Measurements from ENCODE around the gene ATP6V0A4. TPM values are rescaled to one million over a fixed set of nuclear protein-coding genes. Genes with fewer than 3 reads are reported as not detected.

The ATP6V0A4 gene
- total RNA-seq, 8 experiments from 2014 or later = 0.13 to 0.43 (median 0.25) TPM; not detected in 4

DNA sequence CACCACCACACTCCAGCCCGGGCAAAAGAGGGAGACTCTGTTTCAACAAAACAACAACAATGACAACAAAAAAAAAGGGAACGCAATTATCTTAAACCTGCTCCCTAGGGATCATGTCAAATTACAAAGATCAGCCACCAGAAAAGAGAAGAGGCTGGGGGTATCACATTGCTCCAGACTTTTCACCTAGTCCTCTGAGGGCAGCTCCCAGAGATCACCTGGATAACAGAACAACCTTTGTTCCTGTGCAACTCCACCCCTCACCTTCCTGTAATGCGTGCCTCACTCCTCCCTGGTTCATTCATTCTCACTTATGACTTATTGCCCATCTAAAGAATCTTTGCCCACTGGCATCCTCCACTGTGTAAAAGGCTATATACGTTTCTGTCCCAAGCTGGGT, 128.6 kb downstream of the ATP6V0A4 start:
- in situ Hi-C loops (cut with MboI; ENCODE audit: low pct_unique_long_range_greater_than_20kb in 2 of 9, low sequenced_read_pairs in 9 of 9, unreplicated experiment in 9 of 9) = no loop called here
- Histone ChIP-seq H3K4me1 (replicated peaks in 1 of 2) (no peaks in the 10 kb centered on the region), H3K27ac (no peak overlapping the region), H3K4me3 (no peak overlapping the region)
- no peak for ATAC-seq (replicated peaks in 6 of 8)
- 0 to 93% (median 41%) methylated on average over 1 to 4 of the region's 4 CpGs; no CpG with 5 or more reads in 2 of the 10 experiments for WGBS, 10 experiments

DNA sequence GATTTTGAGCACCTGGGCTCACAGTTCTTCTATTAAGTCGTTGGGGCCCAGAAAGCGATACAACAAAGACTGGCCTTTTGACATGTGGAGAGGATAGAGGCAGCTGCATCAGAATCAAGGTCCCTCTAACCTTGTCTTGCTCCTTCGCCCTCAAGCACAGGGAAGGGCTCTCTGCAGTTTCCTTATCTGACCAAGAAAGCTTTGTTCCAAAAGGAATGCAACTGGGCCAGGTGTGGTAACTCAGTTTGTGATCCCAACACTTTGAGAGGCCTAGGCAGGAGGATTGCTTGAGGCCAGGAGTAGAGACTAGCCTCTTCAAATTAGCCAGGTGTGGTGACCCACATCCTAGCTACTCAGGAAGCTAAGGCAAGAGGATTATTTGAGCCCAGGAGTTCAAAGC, 129.1 kb downstream of the ATP6V0A4 start:
- Histone ChIP-seq H3K4me1 (replicated peaks in 1 of 2) (no peaks in the 10 kb centered on the region), H3K27ac (no peak overlapping the region), H3K4me3 (no peak overlapping the region)
- WGBS, 10 experiments = 0 to 93% (median 50%) methylated on average over 1 to 3 of the region's 3 CpGs; no CpG with 5 or more reads in 3 of the 10 experiments
- in situ Hi-C loops (cut with MboI; ENCODE audit: low pct_unique_long_range_greater_than_20kb in 2 of 9, low sequenced_read_pairs in 9 of 9, unreplicated experiment in 9 of 9) = no loop called here
- ATAC-seq (replicated peaks in 6 of 8) = no peak

DNA sequence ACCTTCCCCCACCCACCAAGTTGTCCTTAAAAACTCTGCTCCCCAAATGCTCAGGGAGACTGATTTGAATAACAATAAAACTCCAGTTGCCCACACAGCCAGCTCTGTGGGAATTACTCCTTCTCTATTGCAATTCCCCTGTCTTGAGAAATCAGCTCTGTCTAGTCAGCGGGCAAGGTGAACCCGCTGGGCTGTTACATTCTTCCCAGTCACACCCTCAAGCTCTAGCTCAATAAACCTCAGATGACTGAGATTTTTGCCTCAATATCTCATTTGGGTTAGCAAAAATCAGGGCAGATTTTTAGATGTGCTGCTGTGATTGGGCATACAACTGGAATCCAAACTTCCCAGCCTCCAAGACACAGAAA, 129.8 kb downstream of the ATP6V0A4 start:
- no peak overlapping the region for H3K4me3 ChIP-seq
- 30 to 92% methylated on average over 2 of the region's 2 CpGs; no CpG with 5 or more reads in 8 of the 10 experiments for WGBS, 10 experiments
- in situ Hi-C loops (cut with MboI; ENCODE audit: low pct_unique_long_range_greater_than_20kb in 2 of 9, low sequenced_read_pairs in 9 of 9, unreplicated experiment in 9 of 9) = no loop called here
- H3K4me1 ChIP-seq (replicated peaks in 1 of 2) = no peaks in the 10 kb centered on the region
- no peak overlapping the region for H3K27ac ChIP-seq
- no peak for ATAC-seq (replicated peaks in 6 of 8)

DNA sequence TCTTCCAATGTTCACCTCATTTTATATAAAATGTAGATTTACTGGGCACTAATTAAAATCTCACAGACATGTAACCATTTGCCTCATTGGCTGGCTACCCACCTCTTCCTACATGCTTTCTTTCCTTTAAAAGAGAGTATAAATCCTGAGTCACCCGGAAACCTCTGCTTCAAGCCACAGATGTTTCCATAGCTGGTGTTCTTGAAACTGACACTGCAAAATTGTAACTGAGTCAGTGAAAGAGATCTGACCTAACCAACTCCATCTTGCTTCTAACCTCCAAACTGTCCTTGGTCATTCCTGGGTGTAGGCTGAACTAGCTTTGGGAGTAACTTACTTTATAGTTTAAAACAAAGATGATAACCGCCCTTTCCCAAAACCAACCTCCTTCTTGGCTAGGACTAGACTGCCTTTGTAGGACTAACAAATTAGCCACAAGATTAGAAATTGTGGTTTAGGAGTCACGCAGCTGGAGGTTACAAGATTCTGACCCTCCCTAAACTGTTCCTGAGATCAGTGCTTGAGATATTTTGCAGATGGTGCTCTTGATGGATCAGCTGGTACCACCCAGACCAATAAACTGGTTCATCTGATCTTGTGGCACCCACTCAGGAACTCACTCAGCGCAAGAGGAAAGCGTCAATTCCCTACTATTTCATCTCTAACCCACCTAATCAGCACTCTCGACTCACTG, 130.3 kb downstream of the ATP6V0A4 start:
- Histone ChIP-seq H3K27ac (no peak overlapping the region), H3K4me1 (replicated peaks in 1 of 2) (no peaks in the 10 kb centered on the region), H3K4me3 (no peak overlapping the region)
- in situ Hi-C loops (cut with MboI; ENCODE audit: low pct_unique_long_range_greater_than_20kb in 2 of 9, low sequenced_read_pairs in 9 of 9, unreplicated experiment in 9 of 9) = no loop called here
- no peak for ATAC-seq (replicated peaks in 6 of 8)
- WGBS, 10 experiments = 8 to 92% (median 43%) methylated on average over 2 to 6 of the region's 6 CpGs; no CpG with 5 or more reads in 2 of the 10 experiments

DNA sequence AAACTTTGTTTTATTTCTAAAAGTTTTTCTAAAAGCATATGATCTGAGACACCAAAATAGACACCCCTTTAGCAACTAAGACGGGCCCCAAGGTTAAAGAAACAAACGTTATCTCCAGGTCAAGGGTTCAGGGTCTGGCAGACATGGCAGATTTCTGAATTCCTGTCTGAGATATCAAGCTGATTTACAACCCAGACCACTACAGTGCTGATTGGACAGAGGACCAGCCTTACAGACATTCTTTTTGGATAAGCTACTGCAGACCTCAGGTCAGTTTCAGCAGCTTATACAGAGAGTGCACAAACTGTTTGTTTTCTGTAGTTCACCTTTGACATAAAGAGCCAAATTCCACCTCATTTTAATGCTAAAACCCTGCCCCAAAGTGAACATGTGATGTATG, 131.6 kb downstream of the ATP6V0A4 start:
- no peak overlapping the region for H3K27ac ChIP-seq
- H3K4me3 ChIP-seq = no peak overlapping the region
- no peak for ATAC-seq (replicated peaks in 6 of 8)
- no peaks in the 10 kb centered on the region for H3K4me1 ChIP-seq (replicated peaks in 1 of 2)
- in situ Hi-C loops (cut with MboI; ENCODE audit: low pct_unique_long_range_greater_than_20kb in 2 of 9, low sequenced_read_pairs in 9 of 9, unreplicated experiment in 9 of 9) = no loop called here
- 0 to 31% (median 13%) methylated on average over 1 to 2 of the region's 2 CpGs; no CpG with 5 or more reads in 4 of the 10 experiments for WGBS, 10 experiments

DNA sequence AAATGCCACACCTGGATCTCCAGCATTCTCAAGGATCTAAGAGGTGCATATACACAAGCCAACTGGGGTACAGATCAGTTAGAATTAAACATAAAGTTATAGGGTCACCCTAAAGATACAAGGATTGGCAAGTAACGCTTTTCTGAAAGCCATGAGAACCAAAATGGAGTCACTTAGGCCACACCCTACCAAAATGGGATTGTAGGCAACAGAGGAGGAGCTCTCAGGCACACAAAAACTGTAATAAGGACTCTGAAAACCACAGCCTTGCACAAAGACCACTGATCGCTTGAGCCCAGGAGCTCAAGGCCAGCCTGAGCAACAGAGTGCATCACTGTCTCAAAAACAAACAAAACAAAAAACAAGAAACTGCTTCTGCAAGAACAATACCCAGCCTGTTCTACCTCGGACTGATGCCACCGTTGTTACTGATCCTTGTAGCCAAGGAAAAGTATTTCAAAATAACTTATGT, 132.3 kb downstream of the ATP6V0A4 start:
- H3K4me1 ChIP-seq (replicated peaks in 1 of 2) = no peaks in the 10 kb centered on the region
- no peak overlapping the region for H3K27ac ChIP-seq
- no peak overlapping the region for H3K4me3 ChIP-seq
- 0 to 100% (median 75%) methylated on average over 1 to 4 of the region's 4 CpGs for WGBS, 10 experiments
- ATAC-seq (replicated peaks in 6 of 8) = no peak
- in situ Hi-C loops (cut with MboI; ENCODE audit: low pct_unique_long_range_greater_than_20kb in 2 of 9, low sequenced_read_pairs in 9 of 9, unreplicated experiment in 9 of 9) = no loop called here

DNA sequence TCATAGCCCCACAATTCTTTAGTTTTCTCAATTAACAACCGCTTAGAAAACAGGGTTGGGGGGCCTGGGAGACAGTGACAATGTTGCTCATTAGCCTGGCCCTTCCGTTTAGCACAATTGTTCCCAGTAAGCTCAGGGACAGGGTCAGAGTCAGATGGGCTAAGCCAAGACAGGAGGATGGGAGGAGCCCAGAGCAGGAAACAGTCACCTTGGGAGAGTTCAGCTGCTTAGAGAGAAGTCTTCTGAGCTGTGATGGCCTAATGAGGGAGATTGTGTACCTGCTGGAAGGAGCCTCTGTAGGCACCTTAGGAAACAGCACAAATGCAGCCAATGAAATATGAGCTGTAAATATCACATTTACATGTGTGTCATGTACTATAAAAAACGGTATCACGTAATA, 132.7 kb downstream of the ATP6V0A4 start:
- no peaks in the 10 kb centered on the region for H3K4me1 ChIP-seq (replicated peaks in 1 of 2)
- WGBS, 10 experiments = 0 to 90% (median 62%) methylated on average over 1 to 2 of the region's 4 CpGs; no CpG with 5 or more reads in 6 of the 10 experiments
- H3K27ac ChIP-seq = no peak overlapping the region
- ATAC-seq (replicated peaks in 6 of 8) = no peak
- in situ Hi-C loops (cut with MboI; ENCODE audit: low pct_unique_long_range_greater_than_20kb in 2 of 9, low sequenced_read_pairs in 9 of 9, unreplicated experiment in 9 of 9) = no loop called here
- no peak overlapping the region for H3K4me3 ChIP-seq

DNA sequence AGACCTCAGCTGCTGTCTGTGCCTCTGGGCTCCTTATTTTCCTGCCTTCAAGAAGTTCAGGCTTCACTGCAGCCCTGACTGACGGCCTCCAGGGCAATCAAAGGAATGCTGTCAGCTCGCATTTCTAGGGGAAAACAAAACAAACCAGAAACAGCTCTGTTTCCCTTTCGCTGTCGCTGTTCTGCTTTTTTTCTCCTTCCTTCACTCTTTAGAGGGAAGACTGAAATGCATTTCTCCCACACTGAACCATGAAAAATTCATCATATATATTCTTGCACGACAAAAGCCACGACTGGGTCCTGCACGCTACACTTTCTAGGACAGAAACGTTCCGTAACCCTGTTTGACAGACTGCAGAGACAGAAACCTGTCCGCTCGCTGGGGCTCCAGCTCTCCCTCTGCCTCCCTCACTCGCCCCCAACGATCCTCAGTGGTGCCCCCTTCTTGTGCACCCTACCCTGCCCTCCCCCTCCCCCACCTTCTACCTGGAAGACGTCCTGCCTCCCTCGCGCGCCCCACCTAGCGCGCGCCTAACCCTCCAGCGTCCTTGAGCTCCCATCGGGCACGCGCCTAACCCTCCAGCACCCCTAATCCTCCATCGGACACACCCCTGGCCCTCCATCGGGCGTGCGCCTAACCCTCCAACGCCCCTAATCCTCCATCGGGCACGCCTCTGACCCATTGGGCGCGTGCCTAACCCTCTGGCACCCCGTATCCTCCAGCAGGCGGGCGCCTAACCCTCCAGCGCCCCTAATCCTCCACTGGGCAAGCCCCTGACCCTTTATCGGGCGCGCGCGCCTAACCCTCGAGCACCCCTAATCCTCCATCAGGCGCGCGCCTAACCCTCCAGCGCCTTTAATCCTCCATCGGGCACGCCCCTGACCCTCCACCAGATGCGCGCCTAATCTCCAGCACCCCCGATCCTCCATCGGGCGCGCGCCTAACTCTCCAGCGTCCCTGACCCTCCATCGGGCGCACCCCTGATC, 134.0 kb downstream of the ATP6V0A4 start:
- in situ Hi-C loops (cut with MboI; ENCODE audit: low pct_unique_long_range_greater_than_20kb in 2 of 9, low sequenced_read_pairs in 9 of 9, unreplicated experiment in 9 of 9) = no loop called here
- Histone ChIP-seq H3K4me3 (peak overlapping the region; percentile 3 to 34 (median 24)), H3K27ac (no peak overlapping the region), H3K4me1 (replicated peaks in 1 of 2) (no peaks in the 10 kb centered on the region)
- WGBS, 10 experiments = 0 to 71% (median 8%) methylated on average over 1 to 9 of the region's 59 CpGs; no CpG with 5 or more reads in 1 of the 10 experiments
- ATAC-seq (replicated peaks in 6 of 8) = peak in 7 of 8 experiments; percentile 31 to 65 (median 56)

DNA sequence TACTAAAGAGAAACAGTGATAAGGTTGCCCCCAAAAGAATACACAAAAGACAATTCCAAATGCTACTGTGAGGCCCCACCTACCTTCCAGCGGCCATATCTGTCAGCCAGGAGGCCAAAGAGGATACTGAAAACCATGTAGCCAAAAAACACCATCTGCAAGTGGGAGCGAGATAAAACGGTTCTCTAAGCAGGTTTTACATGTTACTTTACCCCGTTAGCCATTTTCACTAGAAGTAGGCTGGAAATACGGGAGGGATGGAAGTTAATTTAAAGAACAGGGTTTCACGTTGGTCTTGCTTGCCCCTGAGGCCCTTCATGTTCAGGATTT, 135.0 kb downstream of the ATP6V0A4 start:
- 0 to 89% (median 80%) methylated on average over 1 to 4 of the region's 6 CpGs; no CpG with 5 or more reads in 4 of the 10 experiments for WGBS, 10 experiments
- Histone ChIP-seq H3K4me3 (no peak overlapping the region), H3K4me1 (replicated peaks in 1 of 2) (no peaks in the 10 kb centered on the region), H3K27ac (no peak overlapping the region)
- no peak for ATAC-seq (replicated peaks in 6 of 8)
- in situ Hi-C loops (cut with MboI; ENCODE audit: low pct_unique_long_range_greater_than_20kb in 2 of 9, low sequenced_read_pairs in 9 of 9, unreplicated experiment in 9 of 9) = no loop called here

DNA sequence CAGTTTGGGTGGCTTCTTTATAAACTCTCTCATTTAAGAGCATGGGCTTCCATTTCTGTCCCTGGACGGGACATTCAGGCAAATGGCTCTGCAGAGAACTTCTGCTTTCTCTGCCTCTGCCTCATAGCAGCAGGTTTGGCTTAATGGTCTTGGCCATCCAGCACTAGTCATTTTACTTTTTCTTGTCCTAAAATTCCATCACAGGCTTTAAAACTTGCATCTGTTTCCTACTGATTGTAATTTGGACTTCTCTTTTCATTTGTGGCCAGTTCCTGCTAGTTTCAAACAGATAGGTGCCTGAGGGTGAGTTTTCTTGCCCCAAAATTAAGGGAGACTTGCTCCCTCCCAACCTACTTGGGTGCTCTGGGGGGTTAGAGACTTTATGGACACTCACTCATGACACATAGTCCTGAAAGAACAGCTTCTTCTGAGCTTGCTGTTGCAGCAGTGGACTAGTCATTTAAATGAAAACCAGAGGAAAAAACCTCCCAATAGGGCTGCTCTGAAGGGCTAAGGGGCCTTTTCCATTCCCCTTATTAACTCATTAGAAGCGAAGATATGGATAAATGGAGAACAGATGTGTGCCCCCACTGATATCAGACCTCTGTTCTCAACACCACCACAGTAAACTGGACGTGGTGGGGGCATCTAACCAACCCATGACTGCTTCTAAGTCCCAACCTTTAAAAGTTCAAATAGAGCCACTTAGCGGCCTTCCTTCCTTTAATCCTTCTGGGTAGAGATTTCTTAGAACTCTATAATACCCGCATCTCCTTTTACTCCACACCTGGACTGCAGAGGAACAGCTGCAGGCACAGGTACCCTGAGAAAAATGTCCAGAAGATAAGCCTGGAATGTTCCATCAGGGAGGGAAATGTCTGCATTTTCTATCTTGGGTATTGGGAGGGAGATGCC, 135.7 kb downstream of the ATP6V0A4 start:
- Histone ChIP-seq H3K27ac (no peak overlapping the region), H3K4me3 (no peak overlapping the region), H3K4me1 (replicated peaks in 1 of 2) (no peaks in the 10 kb centered on the region)
- WGBS, 10 experiments = 0 to 100% (median 85%) methylated on average over 1 to 4 of the region's 5 CpGs
- ATAC-seq (replicated peaks in 6 of 8) = no peak
- in situ Hi-C loops (cut with MboI; ENCODE audit: low pct_unique_long_range_greater_than_20kb in 2 of 9, low sequenced_read_pairs in 9 of 9, unreplicated experiment in 9 of 9) = no loop called here

DNA sequence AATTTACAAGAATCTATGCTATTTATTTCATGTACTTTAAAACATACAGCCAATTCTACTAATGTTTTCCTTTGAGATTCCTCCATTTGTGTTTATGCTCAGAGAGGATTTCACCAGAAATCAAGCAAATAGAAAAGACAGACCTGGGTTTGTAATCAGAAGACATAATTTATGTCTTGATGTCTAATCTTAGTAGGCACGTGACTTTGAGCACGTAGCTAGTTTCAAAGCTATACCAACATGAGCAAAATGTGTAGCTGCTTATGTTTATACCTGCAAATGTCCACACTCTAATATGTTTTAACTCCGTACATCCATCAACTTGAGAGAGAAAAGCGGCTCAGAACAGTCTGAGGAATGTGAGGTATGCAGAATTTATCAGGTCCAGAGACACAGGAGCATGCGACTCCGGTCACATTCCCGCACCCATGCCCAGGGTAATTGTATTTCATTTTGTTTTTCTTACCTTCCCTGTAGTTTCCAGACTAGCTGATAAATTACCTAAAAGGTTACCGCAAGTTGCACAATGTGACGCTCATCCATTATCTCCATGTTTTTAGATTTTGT, 136.8 kb downstream of the ATP6V0A4 start:
- in situ Hi-C loops (cut with MboI; ENCODE audit: low pct_unique_long_range_greater_than_20kb in 2 of 9, low sequenced_read_pairs in 9 of 9, unreplicated experiment in 9 of 9) = no loop called here
- no peak for ATAC-seq (replicated peaks in 6 of 8)
- WGBS, 10 experiments = 3 to 100% (median 81%) methylated on average over 2 to 9 of the region's 9 CpGs; no CpG with 5 or more reads in 1 of the 10 experiments
- Histone ChIP-seq H3K27ac (no peak overlapping the region), H3K4me3 (no peak overlapping the region), H3K4me1 (replicated peaks in 1 of 2) (no peaks in the 10 kb centered on the region)

DNA sequence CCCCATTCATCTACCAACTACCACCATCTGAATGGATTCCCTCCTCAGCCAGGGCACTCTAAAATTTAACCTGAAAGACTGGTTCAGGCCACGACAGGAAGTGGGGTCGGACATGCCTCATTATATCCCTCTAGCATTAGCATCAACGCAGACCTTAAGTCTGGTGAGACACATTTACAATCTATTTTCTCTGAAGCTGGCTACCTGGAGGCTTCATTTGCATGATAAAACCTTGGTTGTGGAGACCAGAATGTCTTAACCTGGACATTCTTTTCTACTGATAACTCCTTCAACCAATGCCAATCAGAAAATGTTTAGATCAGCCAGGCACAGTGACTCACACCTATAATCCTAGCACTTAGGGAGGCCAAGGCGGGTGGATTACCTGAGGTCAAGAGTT, 139.1 kb downstream of the ATP6V0A4 start:
- in situ Hi-C loops (cut with MboI; ENCODE audit: low pct_unique_long_range_greater_than_20kb in 2 of 9, low sequenced_read_pairs in 9 of 9, unreplicated experiment in 9 of 9) = no loop called here
- no peaks in the 10 kb centered on the region for H3K4me1 ChIP-seq (replicated peaks in 1 of 2)
- ATAC-seq (replicated peaks in 6 of 8) = no peak
- no peak overlapping the region for H3K4me3 ChIP-seq
- no peak overlapping the region for H3K27ac ChIP-seq
- WGBS, 10 experiments = 20 to 80% methylated on average over 1 of the region's 4 CpGs; no CpG with 5 or more reads in 8 of the 10 experiments
